Adrenal gland (tissue), 12 donors: Measurements from ENCODE around the gene PSMC3. TPM values are rescaled to one million over a fixed set of nuclear protein-coding genes. Genes with fewer than 3 reads are reported as not detected.
"Not testable (repeated sequence)": the region's sequence is repeated elsewhere in the genome, so short reads cannot be mapped to it uniquely, and the experiment has no call there.

ENCODE experiments used
- DNase-seq, 7 donors: peaks; one replicate each; pipeline ENCODE4 v3.0.0-alpha.2; 2019 to 2020
- H3K27ac ChIP-seq, 5 donors: fragments of 200-600 bp; sonication (generic) in 4 of 5; 1 replicate in 3 of 5; 2 replicates in 2 of 5; pipeline versions ENCODE4 v1.5.1 to v1.8.0; 2016 to 2020; ENCODE audit warnings: mild to moderate bottlenecking in 1 of 5
- H3K27me3 ChIP-seq: fragments of 200-600 bp; 2 replicates; pipeline ENCODE4 v1.8.0; 2021
- H3K36me3 ChIP-seq, 2 donors: fragments of 200-600 bp; replicated peaks in 1 of 2; 1 replicate in 1 of 2; 2 replicates in 1 of 2; pipeline versions ENCODE4 v1.5.1 to v1.8.0; 2018 to 2022
- H3K4me1 ChIP-seq, 2 donors: fragments of 200-600 bp; replicated peaks in 1 of 2; 1 replicate in 1 of 2; 2 replicates in 1 of 2; pipeline versions ENCODE4 v1.5.1 to v1.8.0; 2018 to 2021
- H3K4me3 ChIP-seq, 4 donors: fragments of 200-600 bp; sonication (generic) in 3 of 4; one replicate each; pipeline ENCODE4 v1.5.1; 2016 to 2018
- H3K9me3 ChIP-seq, 3 donors: fragments of 200-600 bp; sonication (generic) in 1 of 3; replicated peaks in 1 of 3; 1 replicate in 2 of 3; 2 replicates in 1 of 3; pipeline versions ENCODE4 v1.5.1 to v1.8.0; 2016 to 2021
- CTCF ChIP-seq, 6 experiments: fragments of 450-650 bp in 4 of 6; fragments of 200-600 bp in 2 of 6; sonication (generic) in 1 of 6; IDR thresholded peaks; 1 replicate in 5 of 6; 2 replicates in 1 of 6; pipeline versions ENCODE4 v1.5.1 to v1.8.0; 2016 to 2021; ENCODE audit warnings: antibody characterized with exemption in 6 of 6, mild to moderate bottlenecking in 2 of 6, moderate library complexity in 1 of 6
- POLR2A ChIP-seq, 2 donors: fragments of 450-650 bp; IDR thresholded peaks; one replicate each; pipeline ENCODE4 v1.6.1; 2017; ENCODE audit warnings: antibody characterized with exemption in 2 of 2, mild to moderate bottlenecking in 2 of 2, moderate library complexity in 1 of 2
- WGBS, 4 donors: extraction: QIAGEN DNeasy Blood & Tissue Kit in 2 of 4; methylation state at CpG; one replicate each; pipeline versions ENCODE4 v1.1.5 to v1.1.7; 2013 to 2017; 5-methylcytosine and 5-hydroxymethylcytosine counted together
- intact Hi-C, 2 donors: fragments of 100-400 bp; cut with DNase I; formaldehyde crosslinking; loops; one replicate each; pipeline versions ENCODE4 v1.14.1 to v1.15.0; 2022 to 2023
- polyA plus RNA-seq, 3 donors: library from polyadenylated mRNA; stranded (reverse); fragments of 200-250 nt in 2 of 3; fragments of 350-450 nt in 1 of 3; fragmentation: Illumina TruSeq in 1 of 3; extraction: RNeasy Lipid Tissue Mini Kit (QIAGEN cat#74804) in 1 of 3; gene quantifications; one replicate each; pipeline ENCODE4 v1.2.3, GENCODE V29; 2013 to 2014
- total RNA-seq, 9 donors: library from RNA; depleted of rRNA in 4 of 9; stranded (reverse); fragments of >200 nt in 4 of 9; fragments of 120-200 nt in 1 of 9; fragmentation: NEBNext Ultra II Directional in 1 of 9; extraction: Animal tissue kit (Norgen Biotek cat#: 25700) in 1 of 9; gene quantifications; one replicate each; pipeline versions ENCODE4 v1.1.0 to v1.2.4, GENCODE V29; 2013 to 2023
- donor health status: healthy with polysubstance abuse.
- donor health status: Bipolar disorder and iron deficiency.
- donor health status: DM: yes; HTN: yes; CAD: no.
- donor health status: DM: no; HTN: no; CAD: no.
- donor health status: DM: no; HTN: no; CAD: no.
- donor health status: DM: yes; HTN: yes; CAD: no.

Gene PSMC3
- total and polyA plus RNA-seq, 12 donors: 85.4 to 291 (median 130) TPM

GRCh38 chr11:47464483-47464882 is 38.2 kb upstream of the PSMC3 start:
- 93 to 99% (median 97%) methylated on average over 5 of the region's 5 CpGs for WGBS, 4 donors
- Histone ChIP-seq H3K9me3 (no peaks in the 10 kb centered on the region), H3K36me3 (peaks cover 0 to 4% of the 10 kb centered on the region in 2 donors), H3K4me1 (peaks cover 17 to 28% of the 10 kb centered on the region in 2 donors), H3K27ac (peak overlapping the region in 1 of 5 donors; percentile 15), H3K4me3 (no peak overlapping the region), H3K27me3 (no peaks in the 10 kb centered on the region)
- intact Hi-C loops: no loop called here
- no peak for DNase-seq
- no peak for TF ChIP-seq POLR2A (IDR thresholded peaks at IDR 0.05)
- no peak for TF ChIP-seq CTCF (IDR thresholded peaks at IDR 0.05)

DNA sequence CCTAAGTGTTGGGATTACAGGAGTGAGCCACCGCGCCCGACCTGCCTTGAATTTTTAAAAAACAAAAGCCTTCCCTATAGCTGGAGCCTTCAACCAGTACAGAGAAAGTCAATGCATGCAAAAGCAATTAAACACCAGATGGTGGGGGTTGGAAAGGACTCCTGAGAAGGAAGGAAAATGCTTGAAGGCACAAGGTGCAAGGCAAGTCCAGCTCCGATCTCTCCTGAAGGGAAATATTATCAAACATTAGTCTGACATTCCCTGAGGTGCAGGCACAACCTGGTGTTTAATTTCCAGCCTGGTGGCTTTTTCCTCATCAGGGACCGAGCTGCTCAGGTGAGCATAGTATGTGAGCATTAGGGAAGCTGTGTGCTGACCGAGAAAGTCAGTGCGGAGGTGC is 35.6 kb upstream of the PSMC3 start:
- no peak for DNase-seq
- H3K9me3 ChIP-seq: no peaks in the 10 kb centered on the region
- WGBS, 4 donors: 95 to 98% (median 96%) methylated on average over 7 of the region's 7 CpGs
- no peak for TF ChIP-seq POLR2A (IDR thresholded peaks at IDR 0.05)
- no peak for TF ChIP-seq CTCF (IDR thresholded peaks at IDR 0.05)
- H3K27ac ChIP-seq: no peak overlapping the region
- peaks cover 13 to 19% of the 10 kb centered on the region in 2 donors for H3K4me1 ChIP-seq
- no peaks in the 10 kb centered on the region for H3K27me3 ChIP-seq
- H3K4me3 ChIP-seq: no peak overlapping the region
- no peaks in the 10 kb centered on the region for H3K36me3 ChIP-seq
- intact Hi-C loops: no loop called here

GRCh38 chr11:47460571-47461235 is 34.5 kb upstream of the PSMC3 start:
- H3K4me1 ChIP-seq: peaks cover 3 to 7% of the 10 kb centered on the region in 2 donors
- H3K27me3 ChIP-seq: no peaks in the 10 kb centered on the region
- H3K36me3 ChIP-seq: no peaks in the 10 kb centered on the region
- H3K4me3 ChIP-seq: no peak overlapping the region
- 92 to 95% (median 93%) methylated on average over 2 of the region's 2 CpGs for WGBS, 4 donors
- no peak overlapping the region for H3K27ac ChIP-seq
- TF ChIP-seq POLR2A (IDR thresholded peaks at IDR 0.05) (no peak), CTCF (IDR thresholded peaks at IDR 0.05) (no peak)
- DNase-seq: no peak
- intact Hi-C loops: no loop called here
- no peaks in the 10 kb centered on the region for H3K9me3 ChIP-seq

DNA sequence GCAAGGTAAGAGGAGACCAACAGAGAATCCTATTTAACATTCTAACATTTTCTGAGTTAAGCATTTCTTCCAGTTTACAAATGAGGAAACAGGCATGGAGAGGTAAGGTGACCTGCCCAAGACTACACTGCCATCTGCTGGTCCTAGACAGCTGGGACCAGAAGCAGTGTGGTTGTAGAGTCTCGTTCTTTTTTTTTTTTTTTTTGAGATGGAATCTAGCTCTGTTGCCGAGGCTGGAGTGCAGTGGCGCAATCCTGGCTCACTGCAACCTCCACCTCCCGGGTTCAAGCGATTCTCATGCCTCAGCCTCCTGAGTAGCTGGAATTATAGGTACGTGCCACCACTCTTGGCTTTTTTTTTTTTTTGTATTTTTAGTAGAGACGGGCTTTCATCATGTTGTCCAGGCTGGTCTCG is 28.0 kb upstream of the PSMC3 start:
- 12 to 16% (median 15%) methylated on average over 8 of the region's 8 CpGs for WGBS, 4 donors
- not testable (repeated sequence) for H3K36me3 ChIP-seq, H3K27me3 ChIP-seq, H3K27ac ChIP-seq, H3K4me1 ChIP-seq, H3K9me3 ChIP-seq, H3K4me3 ChIP-seq
- peak; percentile 67 to 97 (median 82) for TF ChIP-seq CTCF (IDR thresholded peaks at IDR 0.05)
- intact Hi-C loops: loop anchor here (5.0 kb wide), 2 partner anchors 77 to 82 kb away; partner anchors contain the start of gene SPI1 (in 1 of the 2)
- peak; percentile 79 to 93 (median 88) for DNase-seq
